C4-2B (cell line): Measurements from ENCODE around the gene QTRT2.

Source experiments
- ZFX ChIP-seq: fragments of 450-650 bp; IDR thresholded peaks from 2 replicates; pipeline ENCODE4 v1.6.1; 2017
- TF ChIP-seq, protein P1 (sequence below): fragments of 450-650 bp; conservative IDR thresholded peaks from 2 replicates; pipeline ENCODE4 v1.5.1; 2017; ENCODE audit warnings: mild to moderate bottlenecking

GRCh38 chr3:114089675-114090074 is 33.1 kb downstream of the QTRT2 start:
- TF ChIP-seq, protein P1, sequence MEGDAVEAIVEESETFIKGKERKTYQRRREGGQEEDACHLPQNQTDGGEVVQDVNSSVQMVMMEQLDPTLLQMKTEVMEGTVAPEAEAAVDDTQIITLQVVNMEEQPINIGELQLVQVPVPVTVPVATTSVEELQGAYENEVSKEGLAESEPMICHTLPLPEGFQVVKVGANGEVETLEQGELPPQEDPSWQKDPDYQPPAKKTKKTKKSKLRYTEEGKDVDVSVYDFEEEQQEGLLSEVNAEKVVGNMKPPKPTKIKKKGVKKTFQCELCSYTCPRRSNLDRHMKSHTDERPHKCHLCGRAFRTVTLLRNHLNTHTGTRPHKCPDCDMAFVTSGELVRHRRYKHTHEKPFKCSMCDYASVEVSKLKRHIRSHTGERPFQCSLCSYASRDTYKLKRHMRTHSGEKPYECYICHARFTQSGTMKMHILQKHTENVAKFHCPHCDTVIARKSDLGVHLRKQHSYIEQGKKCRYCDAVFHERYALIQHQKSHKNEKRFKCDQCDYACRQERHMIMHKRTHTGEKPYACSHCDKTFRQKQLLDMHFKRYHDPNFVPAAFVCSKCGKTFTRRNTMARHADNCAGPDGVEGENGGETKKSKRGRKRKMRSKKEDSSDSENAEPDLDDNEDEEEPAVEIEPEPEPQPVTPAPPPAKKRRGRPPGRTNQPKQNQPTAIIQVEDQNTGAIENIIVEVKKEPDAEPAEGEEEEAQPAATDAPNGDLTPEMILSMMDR: no peak
- TF ChIP-seq ZFX: no peak
